Nucleus accumbens (tissue), 56 donors: ENCODE results near the gene TPT1.

Source experiments
- DNase-seq, 56 donors: peaks; one replicate each; lab custom pipeline; 2025; lab: John Stamatoyannopoulos, UW

The TPT1 gene

DNA sequence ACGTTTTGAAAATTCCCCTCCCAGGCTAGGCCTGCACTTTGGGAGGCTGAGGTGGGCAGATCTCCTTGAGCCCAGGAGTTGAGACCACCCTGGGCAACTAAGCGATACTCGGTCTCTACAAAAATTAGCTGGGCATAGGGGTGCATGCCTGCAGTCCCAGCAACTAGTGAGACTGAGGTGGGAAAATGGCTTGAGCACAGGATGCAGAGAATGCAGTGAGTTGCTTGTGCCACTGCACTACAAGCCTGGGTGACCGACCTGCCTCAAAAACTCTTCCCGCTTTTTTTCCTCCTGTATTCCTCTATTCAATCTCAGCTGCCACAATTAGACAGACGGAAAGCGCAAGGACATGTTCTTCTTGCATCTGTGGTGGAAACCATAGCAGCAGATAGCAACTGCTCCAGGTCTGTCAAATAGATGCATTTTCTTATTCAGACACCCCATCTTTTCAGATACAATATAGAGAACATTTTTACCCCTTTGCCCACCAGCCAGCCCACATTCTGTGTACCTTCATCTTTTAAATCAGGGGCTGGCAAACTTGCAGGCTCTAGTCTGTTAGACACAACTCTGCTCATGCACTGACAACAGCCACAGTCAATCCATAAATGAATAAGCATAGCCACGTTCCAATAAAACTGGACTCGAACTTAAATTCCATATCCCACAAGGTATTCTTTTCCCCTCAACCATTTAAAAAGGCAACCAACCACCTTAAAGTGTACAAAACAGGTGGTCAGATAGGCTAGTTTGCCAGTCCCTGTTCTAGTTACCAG lies 4.8 kb downstream of the TPT1 start:
- DNase-seq: no peak

DNA sequence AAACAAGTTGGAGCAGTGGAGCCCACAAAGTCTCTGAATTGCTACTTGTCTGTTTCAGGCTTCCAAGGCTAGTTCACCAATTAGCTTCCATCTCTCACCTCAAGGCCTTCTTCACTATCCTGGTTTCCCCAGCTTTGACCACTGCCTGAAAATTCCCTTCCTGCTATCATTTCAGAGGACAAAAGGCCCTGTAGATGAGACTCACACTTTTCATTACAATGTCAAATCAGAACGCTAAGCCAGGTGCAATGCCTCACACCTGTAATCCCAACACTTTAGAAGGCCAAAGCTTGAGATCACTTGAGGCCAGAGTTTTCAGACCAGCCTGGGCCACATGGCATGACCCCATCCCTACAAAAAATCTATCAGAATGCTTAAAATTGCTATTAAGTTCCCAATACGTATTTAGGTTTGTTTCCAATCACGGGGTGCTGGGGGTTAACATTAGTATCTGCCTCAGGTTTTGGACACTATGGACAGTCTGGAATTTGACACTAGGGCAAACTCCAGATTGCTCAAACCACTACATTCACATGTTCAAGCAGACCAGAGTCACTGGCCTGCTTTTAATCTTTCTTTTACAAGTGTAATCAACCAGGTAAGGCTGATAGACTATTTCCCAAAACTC lies 5.5 kb downstream of the TPT1 start:
- no peak for DNase-seq

DNA sequence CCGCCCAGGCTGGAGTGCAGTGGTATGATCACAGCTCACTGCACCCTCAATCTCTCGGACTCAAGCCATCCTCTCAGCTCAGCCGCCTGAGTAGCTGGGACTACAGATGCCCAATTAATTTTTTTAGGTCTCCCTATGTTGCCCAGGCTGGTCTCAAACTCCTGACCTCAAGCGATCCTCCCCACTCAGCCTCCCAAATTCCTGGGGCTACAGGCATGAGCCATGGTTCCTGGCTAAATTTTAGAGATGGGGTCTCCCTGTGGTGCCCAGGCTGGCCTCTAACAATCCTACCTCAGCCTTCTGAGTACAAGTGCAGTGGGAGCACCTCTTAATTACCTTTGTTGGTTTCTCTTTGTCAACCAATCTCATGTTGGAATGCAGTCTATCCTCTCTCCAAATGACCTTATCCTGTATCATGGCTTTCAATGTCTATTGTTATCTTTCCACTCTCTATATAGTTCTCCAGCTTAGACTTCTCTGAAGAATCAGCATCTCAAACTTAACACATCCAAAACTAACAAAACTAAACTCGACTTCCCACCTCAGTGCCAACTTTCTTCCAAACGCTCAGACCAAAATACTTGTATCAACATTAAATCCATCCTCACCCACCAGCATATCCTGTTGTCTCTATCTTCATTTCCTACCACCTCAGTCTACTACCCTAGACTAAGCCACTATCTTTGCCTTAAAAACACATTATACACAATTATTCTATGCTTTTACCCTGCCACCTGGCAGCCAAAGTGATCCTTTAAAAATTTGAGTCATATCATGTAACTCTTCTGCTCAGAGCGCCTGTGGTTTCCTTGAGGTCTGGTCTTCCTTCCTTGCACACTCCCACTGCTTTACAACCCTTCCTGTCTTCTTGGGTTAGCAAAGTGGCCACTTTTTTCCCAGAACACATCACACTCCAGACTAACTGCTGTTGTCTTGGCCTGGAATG lies 6.7 kb downstream of the TPT1 start:
- DNase-seq: no peak

DNA sequence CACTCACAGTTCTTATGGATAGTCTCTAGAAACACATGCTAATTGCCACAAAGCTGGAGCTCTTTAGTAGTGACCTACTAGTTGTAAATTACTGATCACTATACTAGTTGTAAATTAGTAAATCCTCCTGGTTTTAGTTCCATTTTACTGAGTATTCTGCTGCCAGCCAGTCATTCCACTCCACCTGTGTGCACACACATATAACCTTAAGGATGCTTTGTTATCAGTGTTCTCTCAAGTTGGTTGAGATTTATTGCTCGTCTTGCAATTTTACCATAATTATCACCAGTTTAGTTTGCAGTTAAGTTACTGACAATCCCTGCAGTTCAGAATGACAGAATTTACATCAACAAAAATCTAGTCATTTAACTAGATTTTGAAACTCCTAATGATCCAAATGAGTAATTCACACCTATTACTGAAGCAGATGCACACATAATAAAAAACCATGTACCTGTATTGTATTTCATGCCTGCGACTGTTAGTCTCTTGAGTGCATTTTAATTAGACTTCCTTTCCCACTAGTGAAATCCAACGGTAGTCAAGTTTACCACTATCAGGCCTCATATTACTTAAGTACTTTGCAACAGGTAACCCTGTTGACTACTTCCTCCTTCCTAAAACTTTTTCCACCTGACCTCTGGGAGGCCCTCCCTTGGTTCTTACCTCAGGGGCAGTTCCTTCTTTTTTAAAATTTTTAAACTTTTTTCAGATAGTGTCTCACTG lies 7.6 kb downstream of the TPT1 start:
- DNase-seq: no peak

DNA sequence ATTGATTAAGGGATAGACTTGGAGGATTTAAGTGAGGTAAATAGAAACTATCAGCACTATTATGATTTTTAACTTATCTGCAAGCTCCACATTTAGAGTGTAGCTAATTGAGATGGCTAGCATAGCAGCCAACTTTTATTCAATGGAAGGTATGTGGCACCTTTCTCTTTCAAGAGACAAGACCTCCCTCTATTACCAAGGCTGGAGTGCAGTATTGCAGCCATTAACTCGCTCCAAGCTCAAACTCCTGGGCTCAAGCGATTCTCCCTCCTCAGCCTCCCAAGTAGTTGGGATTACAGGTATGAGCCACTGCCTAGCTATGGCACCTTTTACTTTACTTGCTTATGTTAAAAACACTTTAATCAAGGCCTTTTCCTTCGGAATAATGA lies 8.2 kb downstream of the TPT1 start:
- DNase-seq: no peak

DNA sequence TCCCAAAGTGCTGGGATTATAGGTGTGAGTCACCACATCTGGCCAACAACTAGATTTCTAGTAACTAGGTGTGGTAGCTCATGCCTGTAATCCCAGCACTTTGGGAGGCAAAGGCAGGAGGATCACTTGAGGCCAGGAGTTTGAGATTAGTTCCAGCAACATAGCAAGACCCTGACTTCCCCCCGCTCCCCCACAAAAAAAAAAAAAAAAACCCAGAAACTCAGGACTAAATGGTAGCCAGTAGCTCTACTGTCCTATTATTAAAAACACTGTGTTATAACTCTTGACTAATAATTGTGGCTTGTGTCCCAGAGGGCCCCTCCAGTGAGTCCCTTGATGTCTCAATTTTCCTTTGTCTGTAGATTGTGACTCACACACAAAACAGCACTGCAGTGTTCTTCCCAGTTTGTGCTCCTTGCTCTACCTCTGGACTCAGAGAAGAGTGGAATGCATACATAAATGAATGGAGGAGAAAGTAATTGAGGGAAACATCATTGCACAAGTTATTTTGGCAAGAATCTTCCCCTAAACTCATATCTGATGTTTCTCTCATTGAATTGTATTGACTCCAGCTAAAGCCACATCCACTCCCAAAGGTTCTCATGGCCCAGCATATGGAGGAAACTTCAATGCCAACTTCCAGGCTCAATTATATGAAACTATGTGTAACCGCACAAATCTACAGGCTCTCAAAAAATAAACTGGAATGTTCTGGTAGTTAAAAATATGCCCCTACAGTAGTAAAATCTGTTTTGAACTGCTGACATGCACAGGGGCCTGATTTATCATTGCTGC lies 8.8 kb downstream of the TPT1 start:
- peak in 1 of 56 donors; percentile 53 for DNase-seq

DNA sequence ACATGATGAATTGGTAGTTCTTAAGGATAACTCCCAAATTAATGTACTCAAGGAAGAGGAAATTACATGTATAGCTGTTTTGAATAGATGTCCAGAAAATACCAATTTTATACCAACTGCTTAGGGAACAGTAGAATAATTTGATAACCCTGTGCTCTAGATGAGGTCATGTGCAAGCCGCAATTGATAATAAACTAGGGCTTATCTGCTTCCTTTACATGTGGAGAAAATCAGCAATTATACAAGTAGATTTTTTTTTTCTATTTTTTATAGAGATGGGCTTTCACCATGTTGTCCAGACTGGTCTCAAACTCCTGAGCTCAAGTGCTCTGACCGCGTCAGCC lies 9.3 kb downstream of the TPT1 start:
- DNase-seq: no peak

DNA sequence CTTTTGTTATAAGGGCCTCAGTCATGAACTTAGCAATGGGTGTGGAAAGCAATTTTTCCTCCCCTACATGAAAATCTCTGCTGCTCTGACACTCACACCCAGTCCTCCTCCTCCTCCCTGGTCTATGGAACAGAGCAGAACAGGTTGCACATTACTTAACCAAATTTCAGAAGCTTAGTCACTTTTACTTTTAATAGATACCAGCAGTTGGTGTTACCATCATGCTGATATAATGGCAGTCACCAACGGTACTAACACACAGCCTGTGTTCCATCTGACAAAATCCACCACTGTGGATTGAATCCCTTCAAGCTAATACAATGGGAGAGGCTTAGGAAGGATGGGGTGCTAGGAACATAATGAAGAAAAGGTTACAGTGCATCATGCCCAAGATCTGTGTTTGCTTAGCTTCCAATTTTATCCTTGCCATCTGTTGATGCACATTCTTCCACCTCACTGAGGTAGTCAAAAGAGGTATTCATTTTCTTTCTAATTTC lies 9.8 kb downstream of the TPT1 start:
- DNase-seq: peak in 14 of 56 donors; percentile 6 to 73 (median 22)

DNA sequence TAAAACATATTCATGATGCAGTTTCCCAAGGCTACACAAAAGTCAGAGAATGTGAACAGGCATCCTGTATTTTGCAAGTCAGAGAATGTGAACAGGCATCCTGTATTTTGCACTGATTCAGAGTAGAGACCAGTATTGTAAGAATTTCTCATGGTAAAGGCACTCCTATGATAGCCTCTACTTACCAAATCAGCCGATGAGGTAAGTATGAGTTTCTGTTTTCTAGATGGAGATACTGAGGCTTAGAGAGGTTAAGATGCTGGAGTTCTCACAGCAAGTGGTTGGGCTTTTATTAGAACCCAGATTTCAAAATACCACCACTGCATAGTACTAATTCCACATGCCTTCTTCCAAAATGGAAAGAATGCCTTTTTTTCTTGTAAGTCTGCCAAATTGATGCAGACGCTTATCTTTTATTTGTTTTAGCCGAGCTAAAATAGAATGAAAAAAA lies 12.3 kb downstream of the TPT1 start:
- no peak for DNase-seq

DNA sequence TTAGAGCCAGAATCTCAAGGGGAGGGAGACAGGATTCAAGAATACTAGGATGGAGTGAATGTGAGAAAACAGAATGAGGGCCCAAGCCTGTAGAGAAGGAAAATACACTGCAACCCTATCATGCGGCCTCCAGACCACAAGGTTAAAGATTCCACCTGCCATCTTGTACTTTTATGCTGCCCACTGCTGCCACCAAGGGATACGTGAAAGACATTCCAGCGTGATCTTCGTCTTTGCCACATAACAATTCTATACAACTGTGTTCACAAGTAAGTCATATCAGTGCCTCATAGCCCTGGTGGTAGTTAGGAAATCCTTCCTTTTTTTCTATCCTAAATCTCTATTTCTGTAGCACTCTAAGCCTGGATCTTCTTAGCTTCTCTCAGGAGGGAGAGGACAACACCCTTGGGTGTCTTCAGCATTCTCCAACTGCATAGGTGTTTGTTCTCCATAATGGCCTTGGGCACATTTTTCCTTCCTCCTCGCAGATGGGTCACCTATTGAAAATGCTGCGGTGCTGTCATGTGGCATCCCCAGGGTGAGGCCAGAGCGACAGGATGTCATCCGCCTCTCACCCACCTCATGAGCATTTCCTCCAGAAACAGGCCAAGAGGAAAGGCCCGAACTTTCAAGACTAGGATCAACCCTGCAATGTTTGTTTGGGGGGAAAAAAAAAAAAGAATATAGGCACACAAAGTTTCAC lies 13.6 kb downstream of the TPT1 start:
- DNase-seq: no peak

DNA sequence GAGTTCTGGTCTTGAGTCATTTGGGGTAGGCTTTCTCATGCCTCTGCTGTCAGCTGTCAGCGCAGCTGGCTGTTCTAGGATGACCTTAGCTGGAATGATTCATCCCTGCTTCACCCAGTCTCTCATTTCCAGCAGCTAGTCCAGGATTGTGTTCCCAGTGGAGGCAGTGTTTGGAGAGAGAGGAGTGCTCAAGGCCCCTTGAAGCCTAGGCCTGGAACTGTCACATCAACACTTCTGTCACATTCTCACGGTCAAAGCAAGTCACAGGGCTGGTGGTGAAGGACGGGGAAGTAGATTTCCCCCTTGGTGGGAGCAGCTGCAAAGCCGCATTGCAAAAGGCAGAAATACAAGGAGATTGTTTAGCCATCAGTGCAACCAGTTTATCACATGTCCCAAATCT lies 15.2 kb downstream of the TPT1 start:
- peak in 23 of 56 donors; percentile 6 to 64 (median 23) for DNase-seq

DNA sequence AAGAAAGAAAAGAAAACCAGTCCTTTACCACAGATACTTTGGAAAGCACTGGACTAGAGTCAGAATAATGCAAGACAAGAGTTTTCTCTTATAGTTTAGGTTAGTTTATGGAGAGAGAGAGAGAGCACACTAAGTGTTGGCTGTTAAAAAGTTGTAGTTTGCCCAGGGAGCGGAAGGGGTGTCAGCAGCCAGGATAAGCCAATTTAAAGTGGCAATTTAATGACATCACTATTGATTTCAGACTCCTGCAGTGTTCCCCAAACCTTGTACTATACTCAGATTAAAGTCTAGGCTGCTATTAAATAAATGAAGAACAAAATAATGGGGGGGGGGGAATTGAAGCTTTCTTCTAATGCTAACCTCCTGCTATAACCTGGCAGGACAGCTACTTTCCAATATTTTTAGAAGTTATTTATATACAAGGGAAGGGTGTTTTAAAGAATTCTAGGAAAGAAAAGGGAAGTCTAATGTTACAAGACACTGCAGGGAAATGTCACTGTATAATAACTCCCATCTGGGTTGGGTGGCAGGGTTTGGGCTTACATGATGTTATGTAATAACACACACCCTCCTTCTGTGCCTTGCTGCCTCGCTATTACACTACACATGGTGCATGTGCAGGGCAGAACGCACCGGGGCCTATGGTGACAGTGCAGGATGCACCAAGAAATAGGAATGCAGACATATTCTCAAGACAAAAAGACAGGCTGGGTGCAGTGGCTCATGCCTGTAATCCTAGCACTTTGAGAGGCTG lies 19.9 kb downstream of the TPT1 start:
- peak in 11 of 56 donors; percentile 9 to 53 (median 25) for DNase-seq

DNA sequence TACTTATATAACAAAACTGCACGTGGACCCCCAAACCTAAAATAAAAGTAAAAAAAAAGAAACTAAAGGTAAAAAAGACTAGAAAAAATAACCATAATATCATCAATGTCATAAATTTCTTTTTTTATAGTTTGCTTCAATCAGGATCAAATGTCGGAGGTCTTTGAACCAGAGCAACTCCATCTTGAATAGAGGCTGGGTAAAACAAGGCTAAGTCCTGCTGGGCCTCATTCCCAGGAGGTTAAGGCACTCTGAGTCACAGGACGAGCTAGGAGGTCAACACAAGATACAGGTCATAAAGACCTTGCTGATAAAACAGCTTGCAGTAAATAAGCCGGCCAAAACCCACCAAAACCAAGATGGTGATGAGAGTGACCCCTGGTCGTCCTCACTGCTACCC lies 24.0 kb downstream of the TPT1 start:
- no peak for DNase-seq

DNA sequence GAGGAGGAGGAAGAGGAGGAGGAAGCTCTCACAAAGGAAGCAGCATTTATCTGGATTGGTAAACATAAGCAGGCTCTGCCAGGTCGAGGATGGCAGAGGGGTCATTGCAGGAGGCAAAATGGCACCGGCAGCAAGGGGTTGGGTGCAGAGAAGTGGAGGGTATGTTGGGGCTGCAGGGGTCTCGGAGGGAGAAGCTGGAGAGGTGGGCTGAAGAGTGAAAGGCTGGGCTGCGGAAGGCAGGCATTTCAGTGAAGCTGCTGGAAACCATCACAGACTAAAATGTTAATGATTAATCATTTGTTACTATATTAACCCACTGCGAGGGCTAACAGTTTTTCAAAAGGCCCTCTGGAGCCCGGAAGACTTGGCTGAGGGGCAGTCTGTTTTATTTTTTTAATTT lies 24.6 kb downstream of the TPT1 start:
- no peak for DNase-seq

DNA sequence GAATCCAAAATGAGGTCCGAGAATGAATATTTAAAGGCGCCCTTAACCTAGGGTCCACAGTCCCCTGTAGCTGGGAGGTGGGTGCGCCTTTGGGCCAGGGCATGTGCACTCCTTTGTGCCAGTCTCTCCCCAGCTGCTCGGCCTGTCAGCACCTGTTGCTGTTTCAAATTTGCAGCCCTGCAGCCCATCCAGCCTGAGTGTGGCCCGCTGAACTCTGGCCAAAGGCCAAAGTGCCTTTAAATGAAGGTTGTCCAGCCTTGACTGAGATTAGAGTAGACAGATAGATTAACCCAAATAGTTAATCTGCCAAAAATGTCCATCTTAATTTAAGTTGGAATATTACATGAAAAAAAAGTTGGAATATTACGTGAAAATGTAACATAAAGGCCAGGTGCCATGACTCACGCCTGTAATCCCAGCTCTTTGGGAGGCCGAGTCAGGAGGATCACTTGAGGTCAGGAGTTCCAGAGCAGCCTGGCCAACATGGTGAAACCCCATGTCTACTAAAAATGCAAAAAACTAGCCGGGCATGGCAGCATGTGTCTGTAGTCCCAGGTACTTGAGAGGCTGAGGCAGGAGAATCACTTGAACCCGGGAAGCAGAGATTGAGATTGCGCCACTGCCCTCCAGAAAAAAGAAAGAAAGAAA lies 25.3 kb downstream of the TPT1 start:
- DNase-seq: no peak

DNA sequence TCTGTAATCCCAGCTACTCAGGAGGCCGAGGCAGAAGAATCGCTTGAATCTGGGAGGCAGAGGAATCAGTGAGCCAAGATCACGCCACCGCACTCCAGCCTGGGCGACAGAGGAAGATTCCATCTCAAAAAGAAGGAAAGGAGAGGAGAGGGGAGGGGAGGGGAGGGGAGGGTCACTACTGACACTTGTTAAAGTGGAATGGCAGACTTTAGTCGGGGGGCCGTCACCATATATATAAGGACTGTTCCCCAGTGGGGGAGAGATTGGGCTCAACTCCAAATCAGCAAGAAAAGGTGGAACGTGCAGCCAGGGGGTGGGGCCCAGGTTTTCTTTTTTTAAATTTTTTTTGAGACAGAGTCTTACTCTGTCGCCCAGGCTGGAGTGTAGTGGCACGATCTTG lies 26.2 kb downstream of the TPT1 start:
- DNase-seq: no peak

DNA sequence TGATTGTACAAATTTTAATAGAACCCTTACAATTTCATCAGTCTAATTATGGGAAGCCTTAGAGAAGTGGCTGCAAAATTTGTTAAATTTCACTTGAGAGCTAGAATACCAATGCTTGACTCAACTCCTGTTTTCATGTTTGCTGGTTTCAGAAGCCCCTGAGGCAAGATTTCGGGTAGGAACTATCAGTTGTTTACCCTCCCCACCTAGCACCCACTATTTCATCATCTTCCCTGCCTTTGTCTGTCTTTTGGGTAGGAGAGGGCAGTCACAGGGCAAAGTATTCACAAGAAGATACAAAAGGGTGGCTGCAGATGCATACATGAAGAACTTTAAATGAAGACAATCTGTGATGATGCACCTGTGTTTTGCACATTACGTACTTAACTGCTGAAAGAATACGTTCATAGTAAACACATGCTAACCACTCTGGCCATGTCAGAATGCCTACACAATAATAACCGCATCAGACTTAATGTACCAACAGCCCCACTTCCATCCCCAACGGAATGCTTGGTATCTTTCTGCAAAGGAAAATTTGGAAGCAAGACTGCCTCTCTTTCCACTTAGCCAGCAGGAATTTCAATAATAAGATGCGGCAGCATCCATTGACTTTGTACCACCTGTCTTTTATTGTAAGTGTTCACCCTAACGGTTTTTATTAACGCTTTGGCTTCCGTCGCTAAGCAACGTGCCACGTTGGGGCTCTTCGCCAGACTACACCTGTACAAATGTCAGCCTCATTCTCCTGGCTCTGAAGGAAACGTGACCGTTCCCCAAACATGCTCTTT lies 30.4 kb downstream of the TPT1 start:
- no peak for DNase-seq
